GM18858 (cell line): Measurements from ENCODE around the gene PLEKHD1.

Experiments
- ATAC-seq: cut with Tn5 transposase; IDR thresholded peaks from one replicate; pipeline ENCODE4 v1.9.1; 2021; ENCODE audit not compliant: unreplicated experiment

Gene PLEKHD1

DNA sequence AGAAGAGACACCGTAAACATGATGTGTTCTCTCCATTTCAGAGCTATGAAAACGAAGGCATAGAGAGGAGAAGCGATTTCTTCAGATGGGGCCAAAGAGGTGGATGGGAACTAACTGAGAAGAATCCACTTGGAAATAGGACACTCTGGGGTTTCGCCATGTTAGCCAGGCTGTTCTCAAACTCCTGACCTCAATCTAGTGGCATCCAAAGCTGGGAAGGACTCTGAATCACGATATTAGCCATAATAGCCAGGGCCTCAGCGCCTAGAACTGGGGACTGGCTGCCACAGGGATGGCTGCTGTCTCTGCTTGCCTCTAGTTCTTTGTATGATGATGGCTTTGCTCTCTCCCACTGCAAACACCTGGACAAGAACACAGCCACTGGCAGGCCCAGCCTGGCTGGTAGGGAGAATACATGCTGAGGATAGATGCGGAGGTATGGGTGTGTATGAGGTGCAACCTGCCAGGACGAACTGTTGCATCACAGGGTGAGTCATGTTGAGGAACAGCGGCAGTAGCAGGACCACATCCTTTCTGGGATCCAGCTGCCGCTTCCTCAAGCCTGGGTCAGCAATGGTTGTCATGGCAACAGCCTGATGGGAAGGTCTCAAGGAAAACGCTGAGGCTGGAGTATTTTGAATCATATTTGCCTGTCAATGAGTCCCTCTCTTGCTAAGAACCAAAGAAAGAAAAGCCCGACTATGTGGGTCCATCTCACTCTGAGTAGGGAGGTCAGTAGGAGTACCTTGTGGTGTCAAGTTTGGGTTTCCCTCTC is 59.0 kb downstream of the PLEKHD1 start:
- ATAC-seq, result no peak

DNA sequence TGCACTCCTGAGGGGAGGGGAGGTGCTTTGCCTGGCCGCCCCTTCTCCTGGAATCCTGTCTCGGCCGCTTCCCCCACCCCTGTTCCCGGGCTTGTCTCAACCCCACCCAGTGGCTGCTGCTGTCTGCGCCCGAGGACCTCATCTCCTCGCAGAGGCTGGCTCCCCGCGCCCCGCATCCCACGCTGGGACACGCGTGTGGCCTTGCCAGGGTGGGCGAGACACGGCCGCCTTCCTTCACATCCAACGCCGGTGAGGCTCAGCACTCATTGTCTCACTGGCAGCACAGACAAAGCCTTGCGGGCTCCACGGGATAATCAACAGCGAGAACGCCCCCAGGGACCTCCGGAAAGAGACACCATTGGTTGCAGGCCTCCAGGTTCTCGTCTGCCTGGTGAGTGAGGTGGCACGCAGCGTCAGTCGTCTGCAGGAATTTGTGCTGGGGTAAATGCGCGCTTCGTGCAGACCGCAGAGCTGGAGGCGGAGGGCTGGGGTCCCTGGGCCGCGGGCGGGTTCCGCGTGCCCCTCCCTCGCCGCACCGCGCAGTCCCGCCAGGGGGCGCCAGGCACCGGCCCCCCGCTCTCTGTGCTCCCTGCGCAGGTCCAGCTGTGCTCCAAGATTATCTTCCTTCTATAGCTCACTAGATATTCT is 63.3 kb downstream of the PLEKHD1 start:
- no peak for ATAC-seq

GRCh38 chr14:69548566-69548965 is 64.0 kb downstream of the PLEKHD1 start:
- no peak for ATAC-seq

- no peak for ATAC-seq
These were observed 67.0 kb downstream of the PLEKHD1 start for GRCh38 chr14:69551511-69551910.

DNA sequence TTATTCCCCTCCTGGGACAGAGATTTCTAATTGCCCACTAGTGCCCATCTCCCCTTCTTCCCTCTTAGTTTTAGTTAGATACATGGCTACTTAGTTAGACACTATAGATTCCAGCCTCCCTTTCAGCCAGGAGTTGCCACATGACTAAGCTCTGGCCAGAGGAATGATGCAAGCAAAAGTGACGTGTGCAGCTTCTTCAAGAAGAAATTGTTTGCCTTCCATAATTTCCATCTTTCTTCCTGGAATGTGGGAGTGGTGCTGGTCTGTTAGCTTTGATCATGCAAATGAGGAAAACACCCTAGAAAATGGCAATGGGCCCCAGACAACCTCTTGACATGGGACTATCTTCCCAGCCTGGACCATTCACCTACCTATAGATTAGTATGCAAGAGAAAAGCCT is 68.7 kb downstream of the PLEKHD1 start:
- ATAC-seq, result no peak

DNA sequence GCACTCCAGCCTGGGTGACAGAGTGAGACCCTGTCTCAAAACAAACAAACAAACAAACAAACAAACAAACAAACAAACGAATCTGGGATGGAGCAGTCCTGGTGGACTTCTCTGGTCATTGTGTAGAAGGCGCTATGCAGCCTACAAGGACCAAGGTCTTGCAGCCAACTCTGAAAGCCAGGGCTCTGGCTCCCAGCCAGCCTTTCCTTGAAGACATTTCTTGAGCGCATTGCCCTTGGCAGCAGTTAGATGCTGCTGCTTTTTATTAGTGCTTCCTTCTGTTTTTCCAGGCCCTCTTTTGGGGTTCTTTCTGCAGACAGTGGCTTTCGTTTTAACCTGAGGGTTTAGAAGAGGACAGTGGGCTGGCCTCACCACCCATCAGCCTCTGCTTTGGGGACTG is 70.0 kb downstream of the PLEKHD1 start:
- no peak for ATAC-seq

- no peak for ATAC-seq
These were observed 74.2 kb downstream of the PLEKHD1 start for GRCh38 chr14:69558774-69559173.

DNA sequence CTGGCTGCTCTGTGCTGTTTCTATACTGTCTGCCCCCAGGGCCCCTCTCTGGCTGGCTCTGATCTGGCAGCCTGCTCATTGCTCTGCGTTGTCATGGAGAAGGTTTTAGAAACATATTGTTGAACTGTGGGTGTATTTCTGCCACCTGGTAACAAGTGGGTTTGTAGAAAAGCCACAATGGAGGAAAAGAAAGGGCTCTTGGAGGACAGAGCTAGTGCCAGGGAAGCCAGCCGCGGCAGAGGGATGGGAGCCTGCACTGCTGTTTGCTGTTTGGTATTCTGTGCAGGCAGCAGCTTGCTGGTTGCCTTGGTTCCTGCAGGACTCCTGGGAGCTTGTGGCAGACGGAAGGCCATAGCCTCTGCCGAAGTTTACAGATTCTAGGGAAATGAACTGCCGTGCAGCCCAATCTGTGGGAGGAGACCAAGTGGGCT is 75.1 kb downstream of the PLEKHD1 start:
- no peak for ATAC-seq

GRCh38 chr14:69560826-69561225 is 76.3 kb downstream of the PLEKHD1 start:
- ATAC-seq, result no peak

- ATAC-seq, result no peak
These were observed 77.4 kb downstream of the PLEKHD1 start for GRCh38 chr14:69561893-69562292.

- ATAC-seq, result no peak
These were observed 83.0 kb downstream of the PLEKHD1 start for GRCh38 chr14:69567563-69567962.

- ATAC-seq, result no peak
These were observed 85.3 kb downstream of the PLEKHD1 start for GRCh38 chr14:69569859-69570258.

DNA sequence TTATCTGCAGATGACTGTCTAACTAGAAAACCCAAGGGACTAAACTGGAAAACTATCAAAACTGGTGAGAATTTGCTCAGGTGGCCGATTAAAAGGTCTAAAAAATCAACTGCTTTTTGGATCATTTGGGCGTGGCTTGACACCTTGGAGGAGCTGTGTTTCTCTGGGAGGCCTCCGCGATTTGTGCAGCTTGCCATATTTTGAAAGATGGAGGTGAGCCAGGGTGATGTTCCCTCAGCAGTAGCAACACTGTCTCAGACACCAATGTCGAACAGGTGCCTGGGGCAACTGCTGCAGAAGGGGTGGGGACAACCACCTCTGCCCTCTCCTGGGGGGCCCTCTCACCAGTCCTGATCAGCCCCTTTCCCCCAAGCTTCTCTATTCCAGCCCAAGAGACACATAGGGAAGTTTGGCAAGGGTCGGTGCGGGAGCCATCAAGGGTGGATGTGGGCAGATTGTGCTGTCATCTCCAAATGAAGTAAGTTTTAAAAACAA is 86.4 kb downstream of the PLEKHD1 start:
- no peak for ATAC-seq

GRCh38 chr14:69571449-69572029 is 87.0 kb downstream of the PLEKHD1 start:
- no peak for ATAC-seq

GRCh38 chr14:69572030-69572840 is 87.7 kb downstream of the PLEKHD1 start:
- ATAC-seq, result no peak

DNA sequence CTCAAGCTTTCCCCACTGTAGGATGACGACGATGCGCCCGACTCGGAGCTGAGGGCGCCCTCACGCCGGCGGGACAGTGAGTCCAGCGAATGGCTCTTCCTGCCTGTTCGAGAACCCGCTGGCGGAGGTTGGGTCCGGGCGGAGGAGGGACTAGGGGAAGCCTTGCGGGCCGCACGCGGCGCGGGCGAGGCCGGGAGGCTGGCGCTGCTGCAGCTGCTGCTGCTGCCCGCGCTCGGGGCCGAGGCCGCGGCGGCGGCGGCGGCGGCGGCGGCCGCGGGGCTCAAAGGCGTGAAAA is 88.3 kb downstream of the PLEKHD1 start:
- no peak for ATAC-seq

- ATAC-seq, result no peak
These were observed 88.8 kb downstream of the PLEKHD1 start for GRCh38 chr14:69573205-69573830.

GRCh38 chr14:69573831-69574262 is 89.3 kb downstream of the PLEKHD1 start:
- no peak for ATAC-seq

- no peak for ATAC-seq
These were observed 89.9 kb downstream of the PLEKHD1 start, which contains the start of gene CCDC177 for GRCh38 chr14:69574263-69574953. Gene CCDC177 (minus strand): TSS chr14:69574871. CDS start chr14:69573622, 1,249 bp downstream.

DNA sequence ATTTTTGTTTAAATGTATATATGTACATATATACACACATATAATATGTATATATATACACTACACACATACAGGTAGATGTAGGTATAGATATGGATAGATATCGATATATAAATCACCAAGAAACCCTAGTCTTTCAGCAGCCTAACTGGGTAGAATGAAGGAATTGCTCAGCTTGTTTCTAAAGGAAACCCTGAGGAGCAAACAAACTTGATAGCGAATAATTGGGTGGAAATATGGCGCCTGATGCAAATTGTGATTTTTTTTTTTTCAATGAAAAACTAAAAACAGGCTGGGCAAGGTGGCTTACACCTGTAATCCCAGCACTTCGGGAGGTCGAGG is 90.4 kb downstream of the PLEKHD1 start:
- no peak for ATAC-seq
